SK-N-SH (cell line): ENCODE measurements around the gene TTC9C. TPM values are rescaled to one million over a fixed set of nuclear protein-coding genes. Genes with fewer than 3 reads are reported as not detected.

ENCODE experiments used
- CTCF ChIA-PET: fragments of 300-600, 350-600 bp; formaldehyde crosslinking; extraction: SDS; loops from one replicate; lab custom pipeline; 2021; lab: Yijun Ruan, JAX
- POLR2A ChIA-PET: fragments of 350-600 bp; sonication (Branson Sonifier 250); formaldehyde crosslinking; extraction: SDS; loops from one replicate; lab custom pipeline; 2020; ENCODE audit warnings: antibody characterized with exemption, inconsistent platforms; lab: Yijun Ruan, JAX
- DNase-seq: peaks from one replicate; pipeline ENCODE4 v3.0.0; 2012
- H2AFZ ChIP-seq: fragments of 200-600 bp; sonication (generic); 2 replicates; pipeline ENCODE4 v1.8.1; 2016; ENCODE audit warnings: antibody characterized with exemption, mild to moderate bottlenecking, low read depth
- H3F3A ChIP-seq: fragments of 200-600 bp; sonication (generic); replicated peaks from 2 replicates; pipeline ENCODE3; 2016; ENCODE audit warnings: antibody characterized with exemption, mild to moderate bottlenecking; ENCODE audit not compliant: insufficient read depth
- H3K27ac ChIP-seq, 2 experiments: fragments of 200-500 bp in 1 of 2; fragments of 200-600 bp in 1 of 2; sonication (Bioruptor generic) in 1 of 2; sonication (generic), shearing (Covaris generic) in 1 of 2; 2 replicates each; pipeline versions ENCODE4 v1.5.1 to v1.6.1; 2014 to 2016; ENCODE audit warnings: low read depth in 2 of 2, inconsistent platforms in 1 of 2, low read length in 1 of 2, mild to moderate bottlenecking in 1 of 2, mixed read lengths in 1 of 2
- H3K27me3 ChIP-seq: fragments of 200-600 bp; sonication (generic), shearing (Covaris generic); 2 replicates; pipeline ENCODE4 v1.6.1; 2016; ENCODE audit warnings: mixed run types; ENCODE audit not compliant: insufficient read depth
- H3K36me3 ChIP-seq, 2 experiments: fragments of 200-500 bp in 1 of 2; fragments of 200-600 bp in 1 of 2; sonication (Bioruptor generic) in 1 of 2; sonication (generic) in 1 of 2; replicated peaks in 1 of 2; 2 replicates each; pipeline versions ENCODE3 to v1.5.1; 2014 to 2016; ENCODE audit warnings: low read length in 1 of 2, mild to moderate bottlenecking in 1 of 2; ENCODE audit not compliant: insufficient read depth in 2 of 2, control insufficient read depth in 1 of 2
- H3K4me1 ChIP-seq, 2 experiments: fragments of 200-500 bp in 1 of 2; fragments of 200-600 bp in 1 of 2; sonication (Bioruptor generic) in 1 of 2; sonication (generic), shearing (Covaris generic) in 1 of 2; 2 replicates each; pipeline versions ENCODE4 v1.5.1 to v1.6.1; 2014 to 2016; ENCODE audit warnings: low read depth in 1 of 2, low read length in 1 of 2, mixed run types in 1 of 2; ENCODE audit not compliant: insufficient read depth in 2 of 2, control insufficient read depth in 1 of 2
- H3K4me2 ChIP-seq: fragments of 200-600 bp; sonication (generic), shearing (Covaris generic); 2 replicates; pipeline ENCODE4 v1.6.1; 2017; ENCODE audit warnings: mixed run types
- H3K4me3 ChIP-seq, 2 experiments: fragments of 200-500 bp in 1 of 2; fragments of 200-600 bp in 1 of 2; sonication (Bioruptor generic) in 1 of 2; sonication (generic), shearing (Covaris generic) in 1 of 2; 2 replicates each; pipeline versions ENCODE4 v1.5.1 to v1.8.1; 2014 to 2016; ENCODE audit warnings: low read depth in 2 of 2, inconsistent platforms in 1 of 2, low read length in 1 of 2, mild to moderate bottlenecking in 1 of 2, mixed read lengths in 1 of 2, moderate library complexity in 1 of 2
- H3K79me2 ChIP-seq: fragments of 200-600 bp; sonication (generic); 2 replicates; pipeline ENCODE4 v1.8.1; 2017; ENCODE audit warnings: mild to moderate bottlenecking; ENCODE audit not compliant: insufficient read depth
- H3K9ac ChIP-seq: fragments of 200-600 bp; sonication (generic); 2 replicates; pipeline ENCODE4 v1.6.1; 2017; ENCODE audit warnings: mixed run types
- H3K9me2 ChIP-seq: fragments of 200-600 bp; sonication (generic); 2 replicates; pipeline ENCODE4 v1.6.1; 2017; ENCODE audit warnings: mixed run types
- H3K9me3 ChIP-seq: fragments of 200-600 bp; sonication (generic); 2 replicates; pipeline ENCODE4 v1.6.1; 2017; ENCODE audit warnings: mixed run types, mild to moderate bottlenecking, moderate library complexity
- H4K20me1 ChIP-seq: fragments of 200-600 bp; sonication (generic); 2 replicates; pipeline ENCODE4 v1.6.1; 2017; ENCODE audit warnings: mild to moderate bottlenecking, mixed run types; ENCODE audit not compliant: insufficient read depth
- ELF1 ChIP-seq: IDR thresholded peaks from 2 replicates; pipeline ENCODE4 v1.4.0; 2012
- FOSL2 ChIP-seq: IDR thresholded peaks from 2 replicates; pipeline ENCODE4 v1.4.0; 2012; ENCODE audit warnings: low read depth, mild to moderate bottlenecking, moderate library complexity, borderline replicate concordance
- FOXM1 ChIP-seq: IDR thresholded peaks from 2 replicates; pipeline ENCODE4 v1.4.0; 2012; ENCODE audit warnings: low read depth, mild to moderate bottlenecking
- GABPA ChIP-seq: IDR thresholded peaks from 2 replicates; pipeline ENCODE4 v1.4.0; 2012; ENCODE audit warnings: low read depth, mild to moderate bottlenecking
- GATA2 ChIP-seq: sonication (generic); formaldehyde crosslinking; IDR thresholded peaks from 2 replicates; pipeline ENCODE4 v1.5.0; 2020; ENCODE audit warnings: mild to moderate bottlenecking, missing genetic modification reagents
- MEF2A ChIP-seq: IDR thresholded peaks from 2 replicates; pipeline ENCODE4 v1.4.0; 2012; ENCODE audit warnings: low read depth, borderline replicate concordance
- MXI1 ChIP-seq: IDR thresholded peaks from 2 replicates; pipeline ENCODE4 v1.6.1; 2012; ENCODE audit warnings: mild to moderate bottlenecking, low read depth, low read length, improper control_type of control experiment
- NFIC ChIP-seq: IDR thresholded peaks from 2 replicates; pipeline ENCODE4 v1.4.0; 2012; ENCODE audit warnings: borderline replicate concordance
- NRF1 ChIP-seq: IDR thresholded peaks from 2 replicates; pipeline ENCODE4 v1.6.1; 2012; ENCODE audit warnings: low read depth, mild to moderate bottlenecking, low read length
- POLR2AphosphoS5 ChIP-seq: IDR thresholded peaks from 2 replicates; pipeline ENCODE4 v1.6.1; 2012; ENCODE audit warnings: low read depth, low read length
- RCOR1 ChIP-seq: fragments of 150-350 bp; IDR thresholded peaks from 2 replicates; pipeline ENCODE4 v1.6.1; 2017; ENCODE audit warnings: antibody characterized with exemption, low read length
- RXRA ChIP-seq: IDR thresholded peaks from 2 replicates; pipeline ENCODE4 v1.4.0; 2012; ENCODE audit warnings: low read depth, mild to moderate bottlenecking, borderline replicate concordance
- SIN3A ChIP-seq: IDR thresholded peaks from 2 replicates; pipeline ENCODE4 v1.6.1; 2012; ENCODE audit warnings: low read depth, mild to moderate bottlenecking, low read length, moderate library complexity, borderline replicate concordance
- TAF1 ChIP-seq: IDR thresholded peaks from 2 replicates; pipeline ENCODE4 v1.6.1; 2012; ENCODE audit warnings: low read depth, mild to moderate bottlenecking, low read length, moderate library complexity, borderline replicate concordance
- TCF12 ChIP-seq: IDR thresholded peaks from 2 replicates; pipeline ENCODE4 v1.4.0; 2012
- YY1 ChIP-seq: IDR thresholded peaks from 2 replicates; pipeline ENCODE4 v1.4.0; 2012; ENCODE audit warnings: low read depth, mild to moderate bottlenecking
- WGBS: methylation state at CpG from one replicate; pipeline ENCODE4 v1.1.6; 2017; ENCODE audit warnings: low lambda C conversion rate; 5-methylcytosine and 5-hydroxymethylcytosine counted together
- polyA plus RNA-seq, 3 experiments: library from polyadenylated mRNA; depleted of rRNA; stranded (reverse); fragments of >200 nt; gene quantifications; 2 replicates each; pipeline ENCODE4 v1.2.3, GENCODE V29; 2012
- TF ChIP-seq, protein P1 (sequence below): IDR thresholded peaks from 2 replicates; pipeline ENCODE4 v1.6.1; 2012; ENCODE audit warnings: mild to moderate bottlenecking, low read depth, low read length, moderate library complexity
- TF ChIP-seq, protein P2 (sequence below): IDR thresholded peaks from 2 replicates; pipeline ENCODE4 v1.4.0; 2012; ENCODE audit warnings: low read depth
- TF ChIP-seq, protein P3 (sequence below): IDR thresholded peaks from 2 replicates; pipeline ENCODE4 v1.4.0; 2012; ENCODE audit warnings: low read depth, borderline replicate concordance
- TF ChIP-seq, protein P4 (sequence below): IDR thresholded peaks from 2 replicates; pipeline ENCODE4 v1.4.0; 2012; ENCODE audit warnings: low read depth, borderline replicate concordance

TTC9C gene
- polyA plus RNA-seq, 1 of the 3 experiments (the other 2 are of a cell fraction): 31.3 TPM

DNA sequence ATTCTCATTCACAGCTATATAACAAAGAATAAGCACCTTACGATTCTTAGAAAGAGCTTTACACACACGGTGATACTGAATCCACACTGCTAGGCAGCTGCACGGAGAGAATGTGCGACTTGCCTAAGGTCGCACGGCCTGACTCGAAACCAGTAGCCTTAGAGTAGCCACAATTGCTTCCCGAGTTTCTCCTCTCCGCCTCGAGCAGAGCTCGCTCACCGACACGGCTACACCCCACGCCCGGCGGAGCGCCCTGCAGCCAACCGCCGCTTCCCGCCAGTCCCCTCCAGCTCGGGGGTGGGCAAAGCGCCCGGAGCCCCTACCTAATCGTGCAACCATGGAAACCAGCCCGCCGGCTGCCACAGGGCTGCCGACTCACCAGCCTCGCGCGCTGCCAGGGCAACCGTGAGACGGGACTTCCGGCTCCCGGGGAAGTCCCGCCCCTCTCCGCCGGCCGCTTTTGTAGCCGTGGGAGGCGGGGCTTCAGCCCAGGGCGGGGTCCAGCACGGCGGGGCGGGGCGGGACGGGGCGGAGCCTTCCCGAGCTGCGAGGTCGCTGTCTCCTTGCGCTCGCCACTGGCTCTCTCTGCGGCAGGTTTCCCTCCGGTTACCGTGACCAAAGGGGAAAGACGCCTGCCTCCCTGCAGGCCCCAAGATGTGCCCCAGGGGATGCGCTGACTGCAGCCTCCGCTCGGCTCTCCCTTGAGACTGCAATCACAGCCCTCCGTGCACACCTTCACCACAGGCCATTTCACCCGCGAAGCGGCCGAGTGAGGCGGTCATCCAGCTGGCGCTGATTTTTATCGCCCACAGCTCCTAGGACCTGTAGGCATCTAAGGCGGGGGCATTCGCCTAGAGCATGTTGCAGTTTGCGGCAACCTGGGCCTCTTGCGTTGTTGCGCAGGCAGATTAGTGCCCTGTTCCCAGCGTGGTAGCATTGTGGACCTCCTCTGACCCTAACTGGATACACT lies 22.1 kb upstream of the TTC9C start:
- Histone ChIP-seq H4K20me1 (no peaks in the 10 kb centered on the region), H2AFZ (peak overlapping the region; percentile 64; the same call in 1 of the 2 replicates), H3K79me2 (peaks cover 12% of the 10 kb centered on the region; the same call in 1 of the 2 replicates), H3K4me3 (peak overlapping the region; percentile 67 to 70), H3K27ac (peak overlapping the region; percentile 84 to 93), H3K27me3 (no peaks in the 10 kb centered on the region), H3K9me2 (no peaks in the 10 kb centered on the region), H3K36me3 (peaks cover 16% of the 10 kb centered on the region in 2 experiments), H3K9ac (peak overlapping the region; percentile 80), H3K9me3 (no peaks in the 10 kb centered on the region), H3K4me1 (peaks cover 22 to 45% of the 10 kb centered on the region in 2 experiments; a peak in 3 of 4 replicates), H3K4me2 (peak overlapping the region; percentile 73), H3F3A (peaks cover 29% of the 10 kb centered on the region)
- ChIA-PET CTCF (interaction anchor here (1.1 to 6.6 kb wide), 8 partner anchors 11 to 163 kb away, joined by 3 to 48 read pairs (median 4); partner anchors contain the start of genes HNRNPUL2 and TMEM179B), POLR2A (interaction anchor here (0.5 to 3.3 kb wide), 12 partner anchors 11 to 135 kb away, joined by 3 to 26 read pairs (median 4); partner anchors contain the start of genes C11orf98, CSKMT, EEF1G and HNRNPUL2)
- 40% methylated on average over 16 of the region's 73 CpGs for WGBS
- TF ChIP-seq, protein P1, sequence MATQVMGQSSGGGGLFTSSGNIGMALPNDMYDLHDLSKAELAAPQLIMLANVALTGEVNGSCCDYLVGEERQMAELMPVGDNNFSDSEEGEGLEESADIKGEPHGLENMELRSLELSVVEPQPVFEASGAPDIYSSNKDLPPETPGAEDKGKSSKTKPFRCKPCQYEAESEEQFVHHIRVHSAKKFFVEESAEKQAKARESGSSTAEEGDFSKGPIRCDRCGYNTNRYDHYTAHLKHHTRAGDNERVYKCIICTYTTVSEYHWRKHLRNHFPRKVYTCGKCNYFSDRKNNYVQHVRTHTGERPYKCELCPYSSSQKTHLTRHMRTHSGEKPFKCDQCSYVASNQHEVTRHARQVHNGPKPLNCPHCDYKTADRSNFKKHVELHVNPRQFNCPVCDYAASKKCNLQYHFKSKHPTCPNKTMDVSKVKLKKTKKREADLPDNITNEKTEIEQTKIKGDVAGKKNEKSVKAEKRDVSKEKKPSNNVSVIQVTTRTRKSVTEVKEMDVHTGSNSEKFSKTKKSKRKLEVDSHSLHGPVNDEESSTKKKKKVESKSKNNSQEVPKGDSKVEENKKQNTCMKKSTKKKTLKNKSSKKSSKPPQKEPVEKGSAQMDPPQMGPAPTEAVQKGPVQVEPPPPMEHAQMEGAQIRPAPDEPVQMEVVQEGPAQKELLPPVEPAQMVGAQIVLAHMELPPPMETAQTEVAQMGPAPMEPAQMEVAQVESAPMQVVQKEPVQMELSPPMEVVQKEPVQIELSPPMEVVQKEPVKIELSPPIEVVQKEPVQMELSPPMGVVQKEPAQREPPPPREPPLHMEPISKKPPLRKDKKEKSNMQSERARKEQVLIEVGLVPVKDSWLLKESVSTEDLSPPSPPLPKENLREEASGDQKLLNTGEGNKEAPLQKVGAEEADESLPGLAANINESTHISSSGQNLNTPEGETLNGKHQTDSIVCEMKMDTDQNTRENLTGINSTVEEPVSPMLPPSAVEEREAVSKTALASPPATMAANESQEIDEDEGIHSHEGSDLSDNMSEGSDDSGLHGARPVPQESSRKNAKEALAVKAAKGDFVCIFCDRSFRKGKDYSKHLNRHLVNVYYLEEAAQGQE: 0 out of 2 replicates have a peak, but pooled peaks have one; percentile 24
- no peak for TF ChIP-seq RCOR1
- TF ChIP-seq FOXM1: no peak
- TF ChIP-seq FOSL2: peak; percentile 19; the same call in 1 of the 2 replicates
- TF ChIP-seq, protein P2, sequence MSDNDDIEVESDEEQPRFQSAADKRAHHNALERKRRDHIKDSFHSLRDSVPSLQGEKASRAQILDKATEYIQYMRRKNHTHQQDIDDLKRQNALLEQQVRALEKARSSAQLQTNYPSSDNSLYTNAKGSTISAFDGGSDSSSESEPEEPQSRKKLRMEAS: peak; percentile 74; the same call in 1 of the 2 replicates
- TF ChIP-seq TCF12: no peak
- TF ChIP-seq TAF1: peak; percentile 52; the same call in 1 of the 2 replicates
- peak; percentile 87 for TF ChIP-seq MXI1
- TF ChIP-seq NRF1: no peak
- TF ChIP-seq YY1: peak; percentile 35; the same call in 1 of the 2 replicates
- TF ChIP-seq POLR2AphosphoS5: peak; percentile 72
- no peak for TF ChIP-seq RXRA
- TF ChIP-seq ELF1: peak; percentile 52
- TF ChIP-seq, protein P3, sequence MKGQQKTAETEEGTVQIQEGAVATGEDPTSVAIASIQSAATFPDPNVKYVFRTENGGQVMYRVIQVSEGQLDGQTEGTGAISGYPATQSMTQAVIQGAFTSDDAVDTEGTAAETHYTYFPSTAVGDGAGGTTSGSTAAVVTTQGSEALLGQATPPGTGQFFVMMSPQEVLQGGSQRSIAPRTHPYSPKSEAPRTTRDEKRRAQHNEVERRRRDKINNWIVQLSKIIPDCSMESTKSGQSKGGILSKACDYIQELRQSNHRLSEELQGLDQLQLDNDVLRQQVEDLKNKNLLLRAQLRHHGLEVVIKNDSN: no peak
- TF ChIP-seq GATA2 (CRISPR knock-in tag): peak; percentile 88
- TF ChIP-seq NFIC: peak; percentile 49; the same call in 1 of the 2 replicates
- TF ChIP-seq GABPA: peak; percentile 86
- TF ChIP-seq SIN3A: peak; percentile 59; the same call in 1 of the 2 replicates
- no peak for TF ChIP-seq MEF2A
- TF ChIP-seq, protein P4, sequence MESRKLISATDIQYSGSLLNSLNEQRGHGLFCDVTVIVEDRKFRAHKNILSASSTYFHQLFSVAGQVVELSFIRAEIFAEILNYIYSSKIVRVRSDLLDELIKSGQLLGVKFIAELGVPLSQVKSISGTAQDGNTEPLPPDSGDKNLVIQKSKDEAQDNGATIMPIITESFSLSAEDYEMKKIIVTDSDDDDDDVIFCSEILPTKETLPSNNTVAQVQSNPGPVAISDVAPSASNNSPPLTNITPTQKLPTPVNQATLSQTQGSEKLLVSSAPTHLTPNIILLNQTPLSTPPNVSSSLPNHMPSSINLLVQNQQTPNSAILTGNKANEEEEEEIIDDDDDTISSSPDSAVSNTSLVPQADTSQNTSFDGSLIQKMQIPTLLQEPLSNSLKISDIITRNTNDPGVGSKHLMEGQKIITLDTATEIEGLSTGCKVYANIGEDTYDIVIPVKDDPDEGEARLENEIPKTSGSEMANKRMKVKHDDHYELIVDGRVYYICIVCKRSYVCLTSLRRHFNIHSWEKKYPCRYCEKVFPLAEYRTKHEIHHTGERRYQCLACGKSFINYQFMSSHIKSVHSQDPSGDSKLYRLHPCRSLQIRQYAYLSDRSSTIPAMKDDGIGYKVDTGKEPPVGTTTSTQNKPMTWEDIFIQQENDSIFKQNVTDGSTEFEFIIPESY: no peak
- peak; percentile 97 for DNase-seq
